GM19452 (cell line): ENCODE measurements around the gene PRAMEF4.
"Not testable (repeated sequence)": the region's sequence is repeated elsewhere in the genome, so short reads cannot be mapped to it uniquely, and the experiment has no call there.

ENCODE experiments used
- ATAC-seq: cut with Tn5 transposase; IDR thresholded peaks from one replicate; pipeline ENCODE4 v1.9.1; 2021; ENCODE audit not compliant: unreplicated experiment

PRAMEF4 gene

GRCh38 chr1:12886101-12886500 is at the start of gene PRAMEF4:
Gene PRAMEF4 (minus strand): TSS chr1:12886201. CDS start chr1:12883394, 2,807 bp downstream.
- not testable (repeated sequence) for ATAC-seq

GRCh38 chr1:12924368-12924767 is 38.4 kb upstream of the PRAMEF4 start:
- not testable (repeated sequence) for ATAC-seq

GRCh38 chr1:12921749-12922148 is 35.7 kb upstream of the PRAMEF4 start:
- ATAC-seq: not testable (repeated sequence)

- ATAC-seq: not testable (repeated sequence)
Observed at GRCh38 chr1:12916310-12916709, 30.3 kb upstream of the PRAMEF4 start, which contains the start of gene PRAMEF7. Gene PRAMEF7 (plus strand): TSS chr1:12916610. CDS start chr1:12917693, 1,083 bp downstream.

- not testable (repeated sequence) for ATAC-seq
Observed at GRCh38 chr1:12903793-12904572, 18.0 kb upstream of the PRAMEF4 start.

- not testable (repeated sequence) for ATAC-seq
Observed at GRCh38 chr1:12899186-12899585, 13.2 kb upstream of the PRAMEF4 start.

- ATAC-seq: not testable (repeated sequence)
Observed at GRCh38 chr1:12898170-12898569, 12.2 kb upstream of the PRAMEF4 start, which contains the start of gene PRAMEF10. Gene PRAMEF10 (minus strand): TSS chr1:12898270. CDS start chr1:12895847, 2,423 bp downstream.

GRCh38 chr1:12878453-12878852 is 7.5 kb downstream of the PRAMEF4 start:
- not testable (repeated sequence) for ATAC-seq

GRCh38 chr1:12863131-12863880 is 22.7 kb downstream of the PRAMEF4 start:
- not testable (repeated sequence) for ATAC-seq

- ATAC-seq: not testable (repeated sequence)
Observed at GRCh38 chr1:12856786-12857185, 29.2 kb downstream of the PRAMEF4 start, which contains the start of gene PRAMEF2. Gene PRAMEF2 (plus strand): TSS chr1:12857086. CDS start chr1:12859010, 1,924 bp downstream.

- ATAC-seq: no peak
Observed at GRCh38 chr1:12851779-12852178, 34.2 kb downstream of the PRAMEF4 start.

- not testable (repeated sequence) for ATAC-seq
Observed at GRCh38 chr1:12848620-12849019, 37.4 kb downstream of the PRAMEF4 start, which contains the start of gene HNRNPCL1. Gene HNRNPCL1 (minus strand): TSS chr1:12848720. CDS start chr1:12848289, 431 bp downstream.

- ATAC-seq: not testable (repeated sequence)
Observed at GRCh38 chr1:12833251-12833650, 52.8 kb downstream of the PRAMEF4 start.

- ATAC-seq: not testable (repeated sequence)
Observed at GRCh38 chr1:12831310-12831709, 54.7 kb downstream of the PRAMEF4 start, which contains the start of gene PRAMEF11. Gene PRAMEF11 (minus strand): TSS chr1:12831410. CDS start chr1:12828789, 2,621 bp downstream.
